T-helper 2 cell (primary cell): ENCODE data around the gene KRTDAP.
A peak's percentile ranks its signal among the peaks of the same experiment; 100 is the strongest.
"Not testable (repeated sequence)": the region's sequence is repeated elsewhere in the genome, so short reads cannot be mapped to it uniquely, and the experiment has no call there.

ENCODE experiments used
- DNase-seq, 5 experiments: peaks; one replicate each; pipeline versions ENCODE4 v3.0.0 to v3.0.0-alpha.2; 2012 to 2022

The KRTDAP gene

GRCh38 chr19:35483089-35483488, 7.2 kb downstream of the KRTDAP start:
- DNase-seq, result no peak

DNA sequence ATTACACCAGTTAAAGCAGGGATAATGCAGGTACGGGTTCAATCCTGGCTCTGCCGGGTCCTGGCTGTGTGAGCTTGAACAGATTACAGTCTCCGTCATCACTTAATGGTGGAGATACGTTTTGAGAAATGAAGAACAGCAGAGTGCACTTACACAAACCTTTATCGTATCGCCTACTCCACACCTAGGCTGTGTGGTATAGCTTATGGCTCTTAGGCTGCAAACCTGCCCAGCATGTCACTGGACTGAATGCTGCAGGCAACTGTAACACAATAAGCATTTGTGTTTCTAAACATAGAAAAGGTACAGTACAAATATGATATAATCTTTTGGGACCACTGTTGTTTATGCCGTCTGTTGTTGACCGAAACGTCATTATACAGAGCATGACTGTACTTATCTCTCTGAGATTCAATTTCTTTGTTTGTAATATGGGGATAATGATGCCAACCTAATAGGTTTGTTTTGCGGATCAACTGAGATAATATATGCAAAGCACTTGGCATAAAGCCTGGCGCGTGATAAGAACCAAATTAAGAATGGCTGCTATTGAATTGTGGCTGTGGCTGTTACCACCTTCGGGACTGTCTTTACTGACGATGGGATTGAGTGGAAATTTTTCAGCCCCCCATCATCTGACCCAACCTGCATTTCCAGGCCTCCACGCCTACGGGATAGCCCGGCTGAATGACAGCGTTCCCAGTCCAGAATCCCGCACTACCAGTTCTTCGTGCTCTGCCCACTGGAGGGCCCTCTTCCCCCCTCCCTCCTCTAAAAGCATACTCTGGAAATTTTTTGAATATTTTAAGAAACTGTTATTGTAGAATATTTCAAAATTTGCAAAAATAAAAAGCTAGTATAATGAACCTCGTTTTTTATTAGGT, 11.2 kb downstream of the KRTDAP start:
- DNase-seq, result no peak

DNA sequence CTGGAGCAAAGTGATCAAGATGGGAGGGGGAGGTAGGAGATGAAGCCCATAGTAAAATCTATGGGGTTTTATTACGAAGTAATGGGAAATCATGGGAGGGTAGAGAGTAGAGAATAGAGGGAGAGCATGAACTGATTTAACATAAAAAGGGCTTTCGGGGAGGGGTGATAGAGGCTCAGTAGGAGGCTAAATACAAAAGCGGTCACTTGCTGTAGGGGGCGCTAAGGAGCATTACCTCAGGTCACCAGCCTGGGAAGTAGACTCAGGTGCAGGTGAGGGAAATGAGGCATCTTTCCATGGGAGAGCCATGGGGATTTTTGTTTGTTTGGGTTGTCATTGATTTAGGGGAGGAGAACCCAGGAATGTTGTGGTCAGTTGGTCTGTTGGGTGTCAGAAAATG, 14.1 kb downstream of the KRTDAP start:
- no peak for DNase-seq

DNA sequence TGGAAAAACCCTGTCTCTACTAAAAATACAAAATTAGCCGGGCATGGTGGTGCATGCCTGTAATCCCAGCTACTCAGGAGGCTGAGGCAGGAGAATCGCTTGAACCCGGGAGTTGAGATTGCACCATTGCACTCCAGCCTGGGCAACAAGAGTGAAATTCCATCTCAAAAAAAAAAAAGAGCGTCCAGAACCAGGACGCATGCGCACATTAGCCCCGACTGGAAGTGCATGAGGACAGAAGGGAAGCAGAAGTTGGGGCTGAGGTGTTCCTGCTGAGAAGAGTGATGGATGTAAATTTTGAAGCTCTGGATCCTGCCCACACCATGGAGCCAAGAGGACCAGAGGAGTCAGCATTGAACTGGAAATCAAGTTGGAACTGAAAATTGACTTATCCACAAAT, 15.7 kb downstream of the KRTDAP start:
- DNase-seq, result not testable (repeated sequence)

DNA sequence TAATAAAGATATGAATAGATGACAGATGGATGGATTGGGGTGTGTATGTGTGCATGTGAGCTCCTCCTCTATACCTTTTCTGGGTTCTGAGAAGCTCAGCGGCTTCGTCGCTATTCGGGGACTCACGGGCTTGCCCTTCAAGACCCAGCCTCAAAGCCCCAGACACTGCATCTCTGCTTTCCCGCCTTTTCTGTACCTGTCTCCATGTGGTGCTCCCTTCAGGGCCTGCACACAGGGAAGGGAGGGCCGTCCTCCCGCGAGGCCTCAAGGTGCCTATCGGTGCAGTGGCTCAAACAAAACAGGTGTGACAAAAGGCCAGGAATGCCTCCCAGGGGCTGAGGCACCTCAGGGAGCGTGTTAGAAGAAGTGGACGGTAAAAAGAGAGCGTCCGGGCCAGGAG, 16.2 kb downstream of the KRTDAP start:
- DNase-seq, result no peak

DNA sequence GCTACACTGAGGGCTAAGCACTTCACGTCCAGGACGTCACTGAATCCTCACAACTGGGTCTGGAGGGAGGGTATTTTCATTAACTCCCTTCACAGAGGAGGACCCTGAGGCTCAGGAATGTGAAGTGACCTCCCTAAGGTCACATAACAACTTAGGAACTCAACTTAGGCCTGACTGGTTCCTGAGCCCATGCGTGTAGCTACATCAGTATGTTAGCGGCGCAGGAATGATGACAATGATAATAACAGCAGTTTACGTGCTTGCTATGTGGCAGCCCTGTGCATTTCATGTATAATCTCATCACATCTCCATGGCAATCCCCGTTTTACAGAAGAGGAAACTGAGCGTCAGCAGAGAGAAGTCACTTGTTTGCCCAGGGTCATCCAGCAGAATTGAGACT, 18.3 kb downstream of the KRTDAP start:
- no peak for DNase-seq

DNA sequence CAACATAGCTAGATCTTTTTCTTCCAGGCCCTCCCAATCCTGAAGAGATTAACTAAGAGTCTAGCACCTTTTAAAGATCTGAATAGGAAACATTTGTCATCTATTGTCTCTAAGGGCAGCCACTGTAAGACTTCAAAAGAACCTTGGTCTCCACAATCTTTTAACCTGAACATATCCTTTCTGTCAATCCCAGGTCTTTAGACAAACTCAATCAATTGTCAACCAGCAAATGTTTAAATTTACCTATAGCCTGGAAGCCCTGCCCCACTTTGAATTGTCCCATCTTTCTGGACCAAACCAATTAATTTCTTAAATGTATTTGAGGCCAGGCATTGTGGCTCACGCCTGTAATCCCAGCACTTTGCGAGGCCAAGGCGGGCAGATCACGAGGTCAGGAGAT, 19.2 kb downstream of the KRTDAP start:
- not testable (repeated sequence) for DNase-seq

GRCh38 chr19:35470128-35470527, 20.1 kb downstream of the KRTDAP start:
- no peak for DNase-seq

DNA sequence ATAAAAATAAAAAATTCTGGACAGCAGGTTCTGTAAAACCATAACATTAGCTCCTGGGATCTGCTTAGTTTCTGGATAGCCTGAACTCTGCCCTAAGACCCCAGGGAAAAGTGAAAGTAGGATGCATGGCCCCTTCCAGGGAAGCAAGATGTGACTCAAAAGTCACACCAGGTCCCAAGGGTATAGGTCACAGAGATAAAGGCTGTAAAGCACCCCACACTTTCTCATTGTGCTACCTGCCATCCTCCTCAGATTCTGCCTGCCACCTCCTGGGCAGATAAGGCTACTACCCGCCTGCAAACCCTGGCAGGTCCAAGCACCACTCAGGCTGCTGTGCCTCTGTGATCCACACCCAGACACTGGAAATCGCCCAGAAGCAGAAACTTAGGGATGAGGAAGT, 21.6 kb downstream of the KRTDAP start:
- DNase-seq, result peak; percentile 23 to 78 (median 43)

GRCh38 chr19:35466259-35466658, 24.0 kb downstream of the KRTDAP start:
- DNase-seq, result no peak

DNA sequence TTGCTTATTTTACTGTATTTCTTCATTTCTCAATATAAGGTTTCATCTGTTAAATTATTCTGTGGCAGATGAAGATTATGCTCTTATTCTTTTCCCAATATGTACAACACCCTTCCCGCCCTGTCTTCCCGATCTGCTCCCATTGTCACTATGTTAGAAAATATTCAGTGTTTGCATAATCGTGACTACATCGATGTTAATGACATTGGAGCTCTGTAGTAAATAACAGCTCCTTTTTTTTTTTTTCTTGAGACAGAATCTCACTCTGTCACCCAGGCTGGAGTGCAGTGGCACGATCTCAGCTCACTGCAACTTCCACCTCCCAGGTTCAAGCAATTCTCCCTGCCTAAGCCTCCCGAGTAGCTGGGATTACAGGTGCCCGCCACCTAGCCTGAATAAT, 27.3 kb downstream of the KRTDAP start:
- DNase-seq, result not testable (repeated sequence)

DNA sequence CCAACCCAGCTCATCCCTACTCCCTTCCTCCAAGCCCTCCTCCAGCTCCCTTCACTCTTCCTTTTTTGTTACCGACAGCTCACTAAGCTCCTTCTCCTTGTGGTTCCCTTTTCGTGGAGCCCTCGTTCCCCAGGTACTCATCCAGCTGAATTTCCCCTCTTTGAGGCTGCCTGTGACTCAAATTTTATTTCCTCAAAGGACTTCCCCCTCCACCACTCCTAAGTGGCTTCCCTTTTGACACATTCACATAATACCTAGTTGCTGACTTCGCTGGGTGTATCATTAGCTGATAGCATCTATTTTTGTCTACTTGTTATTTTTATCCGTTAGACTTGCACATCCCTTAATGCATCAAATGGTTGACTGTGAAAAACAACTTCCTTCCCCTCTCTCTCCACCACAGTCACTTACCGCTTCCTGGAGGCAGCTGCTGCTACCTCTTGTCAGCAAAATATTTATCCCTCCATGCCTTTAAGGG, 27.7 kb downstream of the KRTDAP start:
- peak in 3 of 5 experiments; percentile 43 to 96 (median 83) for DNase-seq

DNA sequence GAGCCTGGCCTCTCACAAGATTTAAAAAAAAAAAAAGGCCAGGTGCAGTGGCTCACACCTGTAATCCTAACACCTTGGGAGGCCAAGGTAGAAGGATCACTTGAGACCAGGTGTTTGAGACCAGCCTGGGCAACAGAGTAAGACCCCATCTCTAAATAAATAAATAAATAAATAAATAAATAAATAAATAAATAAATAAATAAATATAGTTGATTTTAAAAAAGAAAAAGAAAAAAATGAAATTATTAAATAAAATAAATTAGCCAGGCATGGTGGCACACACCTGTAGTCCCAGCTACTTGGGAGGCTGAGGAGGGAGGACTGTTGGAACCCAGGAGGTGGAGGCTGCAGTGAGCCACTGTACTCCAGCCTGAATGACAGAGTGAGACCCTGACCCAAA, 28.5 kb downstream of the KRTDAP start:
- not testable (repeated sequence) for DNase-seq

DNA sequence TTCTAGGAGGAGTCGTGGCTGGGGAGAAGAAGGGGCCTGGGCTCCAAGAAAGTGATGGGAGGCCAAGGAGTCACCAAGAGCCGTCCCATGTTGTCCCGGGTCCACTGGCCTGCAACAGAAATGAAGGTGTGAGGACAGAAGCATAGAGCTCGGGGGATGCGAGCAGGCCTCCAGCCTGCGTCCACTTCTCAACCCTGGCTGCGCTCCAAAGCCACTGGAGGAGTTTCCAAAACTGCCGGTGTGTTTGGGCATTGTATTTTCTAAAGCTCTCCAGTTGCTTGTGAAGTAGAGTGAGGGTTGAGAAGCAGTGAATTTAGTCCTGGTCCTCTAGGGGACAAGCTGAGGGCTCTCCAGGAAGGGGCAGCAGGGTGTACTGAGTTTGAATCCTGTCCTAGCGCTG, 29.2 kb downstream of the KRTDAP start:
- no peak for DNase-seq

DNA sequence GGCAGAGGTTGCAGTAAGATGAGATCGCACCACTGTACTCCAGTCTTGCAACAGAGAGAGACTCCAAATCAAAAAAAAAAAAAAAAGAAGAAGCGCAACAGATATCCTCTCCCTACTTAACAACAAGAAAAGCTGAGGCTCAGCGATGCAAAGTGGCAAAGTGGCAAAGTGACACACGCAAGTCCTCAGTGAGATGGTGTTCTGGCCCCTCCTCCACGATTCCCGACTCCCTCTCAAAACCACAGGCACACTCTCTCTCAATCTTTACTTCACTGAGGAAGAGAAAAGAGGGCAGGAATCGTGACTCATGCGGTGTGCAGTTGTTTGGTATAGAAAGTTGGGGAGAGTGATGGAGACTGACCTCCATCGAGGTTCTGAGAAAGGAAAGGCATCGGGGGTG, 29.7 kb downstream of the KRTDAP start:
- DNase-seq, result no peak

DNA sequence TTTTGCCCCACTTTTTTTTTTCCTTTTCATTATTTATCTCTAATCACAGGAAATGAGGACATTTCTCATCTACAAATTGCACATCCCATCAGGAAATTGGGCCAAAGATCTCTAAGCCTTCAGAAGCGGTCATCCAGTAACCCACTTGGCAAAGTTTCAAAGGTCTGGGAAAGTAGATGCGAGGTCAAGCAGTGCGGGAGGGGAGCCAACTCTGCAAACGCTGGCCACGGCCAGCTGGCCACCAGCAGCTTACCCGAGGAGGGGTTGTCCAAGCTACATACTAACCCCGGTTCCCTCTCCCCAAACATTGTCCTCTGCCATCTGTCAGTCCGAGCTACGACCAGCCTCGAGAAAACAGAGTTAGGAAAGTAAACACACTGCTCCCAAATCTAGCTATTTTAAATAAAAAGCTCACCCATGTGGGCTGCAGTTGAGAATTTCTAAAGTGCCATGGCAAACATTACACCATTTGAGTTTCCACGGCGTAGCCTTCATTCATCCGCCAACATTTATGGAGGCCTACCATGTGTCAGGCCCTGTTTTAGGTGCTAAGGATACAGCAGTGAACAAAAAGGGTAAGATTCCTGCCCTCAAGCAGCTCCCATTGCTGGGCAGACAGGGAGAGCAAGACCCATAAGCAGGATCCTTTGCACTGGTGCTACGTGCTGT, 30.7 kb downstream of the KRTDAP start:
- DNase-seq, result no peak

DNA sequence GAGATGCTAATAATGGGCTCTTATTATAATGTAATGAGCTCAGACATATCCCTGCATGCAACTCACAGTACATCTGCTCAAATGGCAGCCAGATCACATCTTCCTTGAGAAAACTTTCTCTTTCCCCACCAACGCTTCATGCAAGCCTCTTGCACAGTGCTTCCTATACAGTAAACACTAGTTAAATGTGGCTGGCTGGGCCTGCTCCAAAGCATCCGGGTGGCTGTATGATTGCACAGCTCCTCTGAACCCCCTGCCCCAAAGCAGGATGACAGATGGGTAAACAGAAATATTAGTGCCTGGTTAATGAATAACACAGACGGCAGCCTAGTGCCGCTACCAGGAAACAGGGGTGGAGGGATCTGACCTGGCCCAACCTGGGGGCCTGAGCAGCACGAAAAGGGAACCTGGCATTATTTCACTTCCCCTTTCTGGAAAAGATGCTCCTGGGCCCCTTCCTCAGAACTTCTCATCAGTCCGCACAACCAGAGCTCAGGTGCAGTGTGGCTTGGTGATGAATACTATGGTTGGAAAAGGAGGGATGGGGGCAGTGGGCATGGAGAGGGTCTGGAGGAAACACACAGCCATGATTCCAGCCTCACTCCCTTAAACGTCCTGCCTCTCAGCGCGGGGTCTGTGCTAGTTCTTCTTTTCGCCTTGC, 31.4 kb downstream of the KRTDAP start:
- no peak for DNase-seq

DNA sequence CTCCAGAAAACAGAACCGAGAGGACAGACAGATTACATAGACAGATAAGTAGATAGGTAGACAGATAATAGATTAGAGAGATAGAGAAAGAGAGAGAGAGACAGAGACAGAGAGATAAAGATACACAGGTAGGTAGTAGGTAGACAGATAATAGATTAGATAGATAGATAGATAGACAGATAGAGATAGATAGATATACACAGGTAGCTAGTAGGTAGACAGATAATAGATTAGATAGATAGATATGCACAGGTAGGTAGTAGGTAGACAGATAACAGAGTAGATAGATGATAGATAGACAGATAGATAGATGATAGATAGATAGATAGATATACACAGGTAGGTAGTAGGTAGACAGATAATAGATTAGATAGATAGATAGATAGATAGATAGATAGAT, 32.1 kb downstream of the KRTDAP start:
- no peak for DNase-seq

- DNase-seq, result no peak
These were observed 33.1 kb downstream of the KRTDAP start for GRCh38 chr19:35457173-35457572.

- DNase-seq, result peak in 1 of 5 experiments; percentile 28
These were observed 34.6 kb downstream of the KRTDAP start for GRCh38 chr19:35455616-35456201.

GRCh38 chr19:35454663-35455062, 35.6 kb downstream of the KRTDAP start:
- no peak for DNase-seq

DNA sequence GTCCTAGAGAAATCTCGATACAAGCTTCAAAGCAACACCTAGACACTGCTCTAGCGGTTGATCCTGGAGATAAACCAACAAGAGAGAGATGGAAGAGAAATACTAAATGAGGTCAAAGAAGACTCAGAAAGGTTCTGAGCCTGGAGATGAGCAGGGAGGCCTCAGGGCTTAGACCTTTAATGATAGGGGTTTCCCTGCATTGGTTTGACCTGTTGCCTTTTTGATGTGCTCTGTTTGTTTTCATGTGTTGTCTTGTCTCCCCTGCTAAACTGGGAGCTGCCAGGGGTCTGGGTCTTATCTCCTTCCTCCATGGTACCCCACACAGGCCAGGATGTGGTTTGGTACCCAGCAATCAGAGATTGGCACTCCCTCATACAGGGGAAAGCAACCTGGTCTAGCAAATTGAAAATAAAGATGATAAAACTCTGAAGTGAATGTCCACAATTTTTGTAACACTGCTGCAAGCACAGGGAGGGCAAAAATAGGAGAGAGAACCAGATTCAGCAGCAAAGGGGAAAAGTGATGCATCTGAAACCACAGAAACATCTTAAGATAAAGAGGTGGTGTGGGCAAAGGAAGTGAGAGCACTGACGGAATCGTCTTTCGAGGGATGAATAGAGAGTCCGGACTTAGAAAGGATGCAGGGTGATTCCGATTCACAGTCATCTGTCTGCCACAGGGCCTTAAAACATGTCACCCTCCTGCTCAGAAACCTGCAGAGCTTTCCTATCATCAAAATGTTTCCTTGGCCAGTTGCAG, 38.7 kb downstream of the KRTDAP start:
- DNase-seq, result peak in 2 of 5 experiments; percentile 41 to 73
